Activated naive CD8-positive, alpha-beta T cell treated with anti-CD3 and anti-CD28 coated beads, Interleukin-2, amount 10 ng/mL, durations not matched to agents 7 days and 5 days (primary cell): ENCODE measurements around the gene SFTA2. TPM values are rescaled to one million over a fixed set of nuclear protein-coding genes. Genes with fewer than 3 reads are reported as not detected.

Source experiments
- ATAC-seq: fragments of 150-1000 bp; cut with Tn5 transposase; one replicate; pipeline ENCODE4 v1.10.0; 2021; ENCODE audit warnings: low read depth, moderate library complexity
- POLR2A ChIA-PET: fragments of 350-600 bp; sonication (Branson Sonifier 250); formaldehyde crosslinking; loops from one replicate; lab custom pipeline; 2021; ENCODE audit warnings: antibody characterized with exemption; lab: Charles Lee
- DNase-seq: peaks from one replicate; pipeline ENCODE4 v3.0.0; 2021
- H3K27ac Mint-ChIP-seq: one replicate; pipeline ENCODE4 v1.8.0; 2022; ENCODE audit warnings: mild to moderate bottlenecking, mixed read lengths
- H3K27me3 Mint-ChIP-seq: one replicate; pipeline ENCODE4 v1.8.0; 2022; ENCODE audit warnings: mild to moderate bottlenecking, moderate library complexity, mixed read lengths
- H3K36me3 Mint-ChIP-seq: one replicate; pipeline ENCODE4 v1.8.0; 2021; ENCODE audit warnings: mild to moderate bottlenecking, mixed read lengths
- H3K4me1 Mint-ChIP-seq: one replicate; pipeline ENCODE4 v1.8.0; 2021; ENCODE audit warnings: mixed read lengths
- H3K4me3 Mint-ChIP-seq: one replicate; pipeline ENCODE4 v1.8.0; 2022; ENCODE audit warnings: mild to moderate bottlenecking, moderate library complexity, mixed read lengths
- H3K9me3 Mint-ChIP-seq: one replicate; pipeline ENCODE4 v1.8.0; 2021; ENCODE audit warnings: mixed read lengths
- microRNA-seq: library from miRNA; unstranded; fragments of <30 nt; microRNA quantifications from one replicate; pipeline ENCODE4 v1.2.0, GENCODE V29; 2022
- total RNA-seq, 2 experiments: library from RNA; stranded (reverse); gene quantifications; one replicate each; pipeline ENCODE4 v1.2.3, GENCODE V29; 2021

The SFTA2 gene
- total RNA-seq, 2 experiments from 2014 or later = not detected

GRCh38 chr6:30882204-30882758, 49.7 kb downstream of the SFTA2 start:
- no peaks in the 10 kb centered on the region for H3K9me3 Mint-ChIP-seq
- no peak overlapping the region for H3K27ac Mint-ChIP-seq
- no peaks in the 10 kb centered on the region for H3K36me3 Mint-ChIP-seq
- DNase-seq (no peak), ATAC-seq (no peak)
- H3K27me3 Mint-ChIP-seq = peaks cover 3% of the 10 kb centered on the region
- POLR2A ChIA-PET = interaction anchor here (0.9 to 1.3 kb wide), 3 partner anchors 52 to 137 kb away, joined by 3 to 5 read pairs (median 3); partner anchors contain the start of gene IER3
- H3K4me3 Mint-ChIP-seq = no peak overlapping the region
- peaks cover 36% of the 10 kb centered on the region for H3K4me1 Mint-ChIP-seq

GRCh38 chr6:30881392-30882203, 50.4 kb downstream of the SFTA2 start:
- Mint-ChIP-seq H3K27me3 (peaks cover 3% of the 10 kb centered on the region), H3K4me1 (peaks cover 42% of the 10 kb centered on the region), H3K9me3 (no peaks in the 10 kb centered on the region), H3K27ac (peak overlapping the region; percentile 21), H3K4me3 (no peak overlapping the region), H3K36me3 (no peaks in the 10 kb centered on the region)
- POLR2A ChIA-PET = interaction anchor here (0.9 to 1.5 kb wide), 3 partner anchors 51 to 137 kb away, joined by 3 to 5 read pairs (median 3); partner anchors contain the start of gene IER3
- no peak for DNase-seq
- no peak for ATAC-seq

Small RNA genes within 50 kb of the gene (microRNA-seq; reads per million reads assigned to microRNA genes)
- gene MIR4640 = not detected

Other genes with a start within 250 kb of the SFTA2 start
- gene PPP1R18, start 245.5 kb downstream of the SFTA2 start, total RNA-seq = 100 to 1,000 TPM; 245 to 251 TPM
- 10 to 100 TPM; 33.1 to 33.9 TPM for gene NRM, start 241.2 kb downstream of the SFTA2 start, total RNA-seq
- 10 to 100 TPM; 50.2 to 52.2 TPM for gene MDC1, start 214.9 kb downstream of the SFTA2 start, total RNA-seq
- 1,000 to 10,000 TPM; 1,168 to 1,207 TPM for gene TUBB, start 211.8 kb downstream of the SFTA2 start, total RNA-seq
- gene FLOT1, start 189.5 kb downstream of the SFTA2 start, total RNA-seq = 100 to 1,000 TPM; 261 to 271 TPM
- gene IER3, start 187.6 kb downstream of the SFTA2 start, total RNA-seq = 10 to 100 TPM; 49.1 to 52.7 TPM
- 10 to 100 TPM; 10.9 to 11.3 TPM for gene DDR1, start 47.7 kb downstream of the SFTA2 start, total RNA-seq
- 10 to 100 TPM; 26.7 to 36.2 TPM for gene GTF2H4, start 24.0 kb downstream of the SFTA2 start, total RNA-seq
- 10 to 100 TPM; 38.0 to 43.1 TPM for gene VARS2, start 17.9 kb downstream of the SFTA2 start, total RNA-seq
- gene MUCL3, start 8.8 kb upstream of the SFTA2 start, total RNA-seq = not detected
- not detected for gene MUC21, start 51.5 kb upstream of the SFTA2 start, total RNA-seq
- gene MUC22, start 78.3 kb upstream of the SFTA2 start, total RNA-seq = not detected
- not detected for gene C6orf15, start 180.4 kb upstream of the SFTA2 start, total RNA-seq
- not detected for gene PSORS1C1, start 182.6 kb upstream of the SFTA2 start, total RNA-seq
- not detected for gene CDSN, start 188.3 kb upstream of the SFTA2 start, total RNA-seq
- not detected for gene PSORS1C2, start 206.9 kb upstream of the SFTA2 start, total RNA-seq
- gene CCHCR1, start 225.6 kb upstream of the SFTA2 start, total RNA-seq = 10 to 100 TPM; 52.5 to 57.7 TPM
- 10 to 100 TPM; 81.0 to 83.3 TPM for gene TCF19, start 226.4 kb upstream of the SFTA2 start, total RNA-seq
- under 1 TPM; 0.22 to 0.34 TPM for gene POU5F1, start 238.5 kb upstream of the SFTA2 start, total RNA-seq